ENCODE results near the gene CCL19.
A peak's percentile ranks its signal among the peaks of the same experiment; 100 is the strongest.
"Not testable (repeated sequence)": the region's sequence is repeated elsewhere in the genome, so short reads cannot be mapped to it uniquely, and the experiment has no call there.

CCL19 gene

DNA sequence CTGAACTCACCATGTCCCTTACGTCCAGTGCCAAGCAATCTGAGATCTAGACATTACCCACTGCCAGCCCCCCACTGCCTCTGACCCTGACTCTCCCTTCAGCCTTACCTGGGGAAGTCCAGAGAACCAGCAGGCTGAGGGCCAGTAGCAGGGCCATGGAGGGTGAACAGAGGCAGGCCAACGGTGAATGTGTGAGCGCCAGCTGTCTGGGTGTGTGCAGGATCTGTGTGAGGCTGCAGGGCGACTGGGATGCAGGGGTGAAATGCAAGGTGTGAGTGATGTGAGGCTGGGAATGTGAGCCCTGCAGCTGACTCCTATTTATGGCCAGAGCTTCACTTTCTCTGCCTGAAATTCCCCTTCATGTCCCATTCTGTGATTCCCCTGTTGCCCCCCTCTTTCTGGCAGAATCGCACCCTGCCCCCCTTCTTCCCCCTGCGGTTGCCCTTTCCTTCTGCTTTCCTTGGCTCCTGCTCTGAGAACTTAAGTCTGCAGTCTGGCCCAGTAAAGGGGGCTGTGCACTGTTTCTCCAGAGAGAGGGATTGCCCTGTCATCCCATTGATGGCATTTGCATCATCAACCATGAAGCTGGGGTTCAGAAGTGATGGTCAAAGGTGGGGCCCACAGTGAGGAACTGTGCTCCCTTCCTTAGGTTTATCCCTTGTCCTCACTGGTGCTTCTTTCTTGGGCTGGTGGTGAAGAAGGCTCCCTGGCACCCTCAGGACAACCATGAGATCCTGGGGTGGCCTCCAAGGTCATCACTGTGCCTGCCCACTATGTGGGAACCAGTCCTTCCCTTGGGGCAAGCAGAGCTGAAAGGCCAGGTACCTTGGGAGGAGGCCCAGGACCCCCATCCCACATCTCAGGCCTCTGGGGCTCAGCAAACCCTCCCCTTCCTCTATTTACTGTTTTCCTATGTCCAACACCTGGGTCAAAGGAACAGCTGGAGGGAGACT is at the start of gene CCL19:
TSS of gene CCL19 (minus strand) at position 294 of the 953 bp plus-strand sequence. CDS start at position 157, 137 bp downstream.
- DNase-seq: peak; percentile 20

DNA sequence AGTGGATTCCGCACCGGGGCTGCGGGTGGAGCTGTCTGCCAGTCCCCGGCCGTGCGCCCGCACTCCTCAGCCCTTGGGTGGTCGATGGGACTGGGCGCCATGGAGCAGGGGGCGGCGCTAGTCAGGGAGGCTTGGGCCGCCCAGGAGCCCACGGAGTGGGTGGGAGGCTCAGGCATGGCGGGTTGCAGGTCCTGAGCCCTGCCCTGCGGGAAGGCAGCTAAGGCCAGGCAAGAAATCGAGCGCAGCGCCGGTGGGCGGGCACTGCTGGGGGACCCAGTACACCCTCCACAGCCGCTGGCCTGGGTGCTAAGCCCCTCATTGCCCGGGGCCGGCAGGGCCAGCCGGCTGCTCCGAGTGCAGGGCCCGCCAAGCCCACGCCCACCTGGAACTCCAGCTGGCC is 49.1 kb upstream of the CCL19 start:
- not testable (repeated sequence) for DNase-seq

DNA sequence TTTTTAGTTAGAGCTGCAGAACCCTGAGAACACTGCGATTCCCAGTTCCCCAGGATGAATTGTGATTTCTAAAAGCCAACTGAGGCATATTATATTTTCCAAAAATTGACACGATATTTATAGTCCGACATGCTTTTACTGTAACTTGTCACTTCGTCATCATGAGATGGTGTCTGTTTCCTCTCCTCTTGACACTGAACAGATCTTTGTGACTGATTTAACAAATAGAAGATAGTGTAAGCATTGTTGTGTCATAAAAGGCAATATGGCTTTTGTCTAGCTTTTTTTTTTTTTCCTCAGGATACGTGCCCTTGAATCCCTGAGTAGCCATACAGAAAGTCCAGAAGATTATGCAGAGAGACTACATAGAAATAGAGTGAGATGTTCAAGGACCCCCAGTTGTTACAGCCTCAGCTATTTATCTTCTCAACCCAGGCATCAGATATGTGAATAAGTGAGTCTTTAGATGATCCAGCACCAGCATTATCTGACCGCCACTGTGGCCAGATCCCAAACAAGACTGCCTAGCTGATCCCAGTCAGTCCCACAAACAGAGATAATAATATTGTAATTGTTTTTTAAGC is 46.7 kb upstream of the CCL19 start:
- DNase-seq: no peak

DNA sequence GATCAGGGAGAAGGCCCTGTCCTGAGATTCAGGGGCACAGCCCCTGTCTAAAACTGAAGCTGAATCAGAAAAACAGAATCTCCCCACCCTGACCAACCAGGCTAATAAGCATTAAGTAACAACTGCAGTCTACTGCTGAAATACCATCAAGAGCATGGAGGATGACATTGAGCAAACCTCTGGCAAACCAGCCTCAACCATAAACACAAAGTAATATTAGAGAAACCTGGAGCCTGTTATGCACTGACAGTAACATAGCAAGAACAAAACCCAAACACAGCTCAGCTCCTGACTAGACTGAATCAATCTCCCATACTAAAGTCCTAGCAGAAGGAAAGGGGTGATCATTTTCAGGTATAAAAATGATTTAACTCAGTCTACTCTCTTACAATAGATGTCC is 43.6 kb upstream of the CCL19 start:
- DNase-seq: no peak

DNA sequence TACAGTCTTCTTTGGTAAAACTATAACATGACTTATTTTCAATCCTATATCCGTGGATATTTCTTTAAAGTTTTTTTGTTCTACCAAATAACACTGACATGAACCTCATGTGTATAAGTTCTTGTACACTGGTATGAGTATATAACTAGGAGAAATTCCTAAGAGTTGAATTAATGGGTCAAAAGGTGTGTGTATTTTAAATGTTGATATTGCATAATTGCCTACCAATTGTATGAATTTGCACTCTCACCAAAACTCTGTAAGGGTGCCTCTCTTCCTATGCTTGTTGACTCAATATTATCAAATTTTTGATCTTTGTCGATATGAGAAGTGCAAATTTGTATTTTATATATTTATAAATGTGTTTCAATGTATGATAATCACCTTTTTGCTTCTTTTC is 41.8 kb upstream of the CCL19 start:
- DNase-seq: no peak

DNA sequence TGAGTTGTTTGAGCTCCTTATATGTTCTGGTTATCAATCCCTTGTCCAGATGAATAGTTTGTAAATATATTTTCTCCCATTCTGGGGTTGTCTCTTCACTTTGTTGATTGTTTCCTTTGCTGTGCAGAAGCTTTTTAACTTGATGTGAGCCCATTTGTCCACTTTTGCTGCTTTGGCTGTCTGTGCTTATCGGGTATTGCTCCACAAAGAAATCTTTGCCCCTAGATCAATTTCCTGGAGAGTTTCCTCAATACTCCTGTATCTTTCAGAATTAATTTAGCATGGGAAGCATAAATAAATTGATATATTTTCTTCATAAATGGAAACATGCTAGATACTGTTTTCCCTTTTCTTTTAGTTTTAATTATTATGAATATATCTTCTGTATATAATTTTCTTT is 41.4 kb upstream of the CCL19 start:
- DNase-seq: no peak

DNA sequence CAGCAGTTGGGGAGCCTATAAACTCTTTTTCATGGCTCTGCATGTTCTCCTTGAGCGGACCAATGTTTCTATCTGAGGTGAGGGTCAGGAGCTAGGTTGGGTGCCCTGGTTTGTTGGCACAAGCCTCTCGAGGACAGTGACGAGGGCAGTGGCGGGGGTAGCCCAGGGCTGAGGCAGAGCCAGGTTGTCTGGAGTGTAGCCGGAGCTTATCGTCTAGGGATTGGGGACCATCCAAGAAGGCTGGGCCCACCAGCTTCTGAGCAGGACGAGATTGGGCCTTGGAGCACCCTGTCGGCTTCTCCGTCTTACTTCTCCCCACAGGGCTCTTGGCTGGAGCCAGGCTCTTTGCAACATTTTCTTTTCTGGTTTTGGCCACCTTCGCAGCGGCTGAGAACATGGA is 32.1 kb upstream of the CCL19 start:
- DNase-seq: no peak

DNA sequence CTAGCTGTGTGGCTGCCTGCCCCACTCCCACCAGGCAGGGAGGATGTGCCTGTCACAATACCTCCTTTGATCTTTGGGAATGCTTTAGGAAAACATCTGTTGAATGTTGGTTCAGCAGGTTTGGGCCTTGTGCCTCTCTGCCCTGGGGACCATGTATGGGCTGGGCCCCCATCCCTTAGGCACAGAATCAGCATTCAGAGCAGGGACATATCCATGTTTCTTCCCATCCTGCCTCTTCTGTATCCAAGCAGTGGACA is 28.6 kb upstream of the CCL19 start:
- not testable (repeated sequence) for DNase-seq

DNA sequence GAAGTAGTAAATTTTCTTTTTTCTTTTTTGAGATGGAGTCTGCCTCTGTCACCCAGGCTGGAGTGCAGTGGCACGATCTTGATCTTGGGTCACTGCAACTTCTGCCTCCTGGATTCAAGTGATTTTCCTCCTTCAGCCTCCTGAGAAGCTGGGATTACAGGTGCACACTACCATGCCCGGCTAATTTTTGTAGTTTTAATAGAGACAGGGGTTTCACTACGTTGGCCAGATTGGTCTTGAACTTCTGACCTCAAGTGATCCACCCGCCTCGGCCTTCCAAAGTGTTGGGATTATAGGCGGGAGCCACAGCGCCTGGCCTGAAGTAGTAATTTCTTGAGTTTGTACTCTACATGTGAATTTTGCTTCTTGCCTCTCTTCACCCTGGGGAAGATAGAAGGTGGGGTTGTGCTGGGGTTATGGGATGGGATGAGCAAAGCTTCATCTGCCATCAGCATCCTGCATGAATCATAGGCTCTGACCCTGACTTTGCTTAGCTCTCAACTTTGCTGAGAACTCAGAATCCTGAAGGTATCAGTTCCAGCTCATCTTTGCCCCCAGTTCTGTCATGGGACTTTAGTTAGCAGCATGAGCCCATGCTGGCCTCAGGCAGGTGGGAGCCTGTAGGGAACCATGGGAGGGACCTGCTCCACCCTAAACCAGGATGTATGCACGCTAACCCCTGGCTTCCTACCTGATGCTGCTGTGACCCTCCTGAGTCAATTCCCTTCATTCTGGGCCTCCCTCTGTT is 28.1 kb upstream of the CCL19 start:
- DNase-seq: no peak

DNA sequence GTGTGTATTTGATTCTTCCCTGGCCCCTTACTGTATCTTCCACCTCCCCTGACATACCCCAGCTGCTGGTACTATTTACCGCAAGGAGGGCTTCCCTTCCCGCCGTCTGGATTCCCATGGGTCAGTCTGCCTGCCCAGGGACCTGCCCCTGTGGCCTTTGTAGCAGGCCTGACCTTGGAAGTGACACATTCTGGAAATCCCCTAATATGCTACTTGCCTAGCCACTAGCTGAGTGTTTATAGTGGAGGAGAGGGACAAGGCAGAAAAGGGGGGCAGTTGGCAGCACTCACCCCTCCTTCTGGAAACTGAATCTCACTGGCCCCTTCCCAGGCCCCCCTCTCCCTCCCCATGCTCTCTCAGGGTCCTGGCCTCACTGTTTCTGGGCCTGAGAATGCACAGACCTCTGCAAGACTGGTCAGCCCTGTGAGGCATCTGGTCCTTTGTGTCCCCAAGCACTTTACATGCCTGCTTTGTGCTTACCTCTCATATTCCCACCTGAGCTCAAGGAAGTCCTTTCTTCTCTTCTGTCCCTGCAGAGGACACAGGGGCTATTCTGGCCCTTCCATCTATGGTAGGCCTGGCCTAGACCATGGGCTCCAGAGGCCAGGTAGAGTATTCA is 27.0 kb upstream of the CCL19 start:
- DNase-seq: no peak

DNA sequence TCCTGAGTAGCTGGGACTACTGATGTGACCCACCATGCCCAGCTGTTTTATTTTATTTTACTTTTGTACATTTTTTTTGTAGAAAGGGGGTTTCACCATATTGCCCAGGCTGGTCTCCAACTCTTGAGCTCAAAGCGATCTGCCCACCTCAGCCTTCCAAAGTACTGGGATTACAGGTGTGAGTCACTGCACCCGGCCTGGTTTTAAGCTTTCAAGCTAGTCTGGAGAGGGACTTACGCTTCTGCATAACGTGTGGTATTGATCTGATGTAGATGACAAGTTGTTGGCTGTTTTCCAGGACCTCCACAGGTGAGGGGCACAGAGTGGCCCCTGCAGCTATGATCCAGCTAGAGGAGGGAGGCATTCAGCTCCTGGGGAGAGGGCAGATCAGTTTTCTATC is 25.6 kb upstream of the CCL19 start:
- DNase-seq: no peak

DNA sequence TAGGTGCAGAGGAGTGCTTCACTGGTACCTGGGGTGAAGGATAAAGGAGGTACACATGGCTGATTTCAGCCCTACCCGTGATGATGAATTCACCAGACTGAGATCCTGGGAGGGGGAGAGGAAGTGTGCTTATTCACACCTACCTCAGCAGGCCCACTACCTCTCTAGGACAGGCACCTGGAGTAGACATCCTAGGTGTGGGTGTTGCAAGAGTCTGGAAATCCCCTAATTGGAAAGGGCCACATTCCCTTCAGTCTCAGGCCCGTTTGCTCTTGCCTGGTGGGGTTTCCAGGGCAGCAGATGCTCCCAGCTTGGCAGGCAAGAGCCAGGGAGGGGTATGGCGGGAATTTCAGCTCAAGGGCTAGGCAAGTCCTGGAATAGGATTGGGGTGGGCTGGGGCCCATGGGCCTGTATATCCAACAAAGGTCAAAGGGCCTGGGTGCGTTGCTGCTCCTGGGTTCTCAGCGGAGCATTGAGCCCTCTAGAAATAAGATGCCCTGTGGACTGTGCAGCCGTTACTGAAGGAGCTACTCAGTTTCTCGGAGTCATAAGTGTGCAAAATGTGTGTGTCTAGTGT is 24.7 kb upstream of the CCL19 start:
- no peak for DNase-seq

DNA sequence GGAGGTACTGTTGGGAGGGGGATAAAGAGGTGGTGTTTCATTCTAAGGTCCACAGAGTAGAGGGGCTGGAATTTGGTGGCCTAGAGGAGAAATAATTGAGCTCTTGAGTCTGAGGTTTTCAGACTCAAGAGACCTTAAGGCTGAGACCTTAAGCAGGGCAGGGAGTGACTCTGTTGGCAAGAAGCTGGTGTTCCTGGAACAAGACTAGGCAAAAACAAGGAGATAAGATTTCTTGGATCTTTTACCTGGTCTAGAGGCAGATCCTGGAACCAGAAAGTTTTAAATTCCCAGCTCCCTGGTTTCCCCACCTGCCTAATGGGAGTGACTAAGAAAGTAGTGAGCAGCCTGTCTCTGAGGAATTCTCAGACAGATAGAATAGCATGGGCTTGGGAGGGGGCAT is 22.9 kb upstream of the CCL19 start:
- no peak for DNase-seq

DNA sequence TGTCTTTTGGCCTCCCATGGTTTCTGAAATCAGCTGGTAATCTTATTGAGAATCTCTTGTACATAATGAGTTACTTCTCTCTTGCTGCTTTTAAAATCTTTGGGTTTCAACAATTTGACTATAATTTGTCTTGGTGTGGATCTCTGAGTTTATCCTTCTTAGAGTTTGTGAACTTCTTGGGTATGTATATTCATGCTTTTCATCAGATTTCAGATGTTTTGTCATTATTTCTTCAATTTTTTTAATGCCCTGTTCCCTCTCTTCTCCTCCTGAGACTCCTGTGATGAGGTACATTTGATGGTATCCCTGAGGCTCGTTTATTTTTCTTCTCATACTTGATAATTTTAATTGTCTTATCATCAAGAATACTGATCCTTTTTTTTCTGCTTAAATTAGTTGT is 21.1 kb upstream of the CCL19 start:
- no peak for DNase-seq

DNA sequence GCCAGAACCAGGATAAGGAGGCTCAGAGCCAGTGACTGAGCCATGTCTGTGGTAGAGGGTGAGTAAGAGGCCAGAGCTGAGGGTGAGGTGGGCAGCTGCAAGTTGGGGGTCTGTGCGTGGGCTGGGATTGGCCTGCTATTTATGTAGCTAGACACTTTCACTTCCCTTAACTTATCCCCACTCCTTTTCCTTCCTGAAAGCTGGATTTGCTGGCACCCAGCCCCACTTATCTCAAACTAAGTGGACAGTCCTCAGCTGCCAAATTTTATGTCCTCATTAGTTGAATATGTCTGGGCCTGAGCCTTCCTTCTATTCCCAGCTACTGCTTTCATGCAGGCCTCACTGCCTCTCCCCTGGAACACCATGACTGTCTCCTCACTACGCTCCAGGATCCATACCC is 18.9 kb upstream of the CCL19 start, which contains the start of gene CCL21:
TSS of gene CCL21 (minus strand) at position 114 of the 400 bp plus-strand sequence. CDS start at position 44, 70 bp downstream.
- DNase-seq: no peak

DNA sequence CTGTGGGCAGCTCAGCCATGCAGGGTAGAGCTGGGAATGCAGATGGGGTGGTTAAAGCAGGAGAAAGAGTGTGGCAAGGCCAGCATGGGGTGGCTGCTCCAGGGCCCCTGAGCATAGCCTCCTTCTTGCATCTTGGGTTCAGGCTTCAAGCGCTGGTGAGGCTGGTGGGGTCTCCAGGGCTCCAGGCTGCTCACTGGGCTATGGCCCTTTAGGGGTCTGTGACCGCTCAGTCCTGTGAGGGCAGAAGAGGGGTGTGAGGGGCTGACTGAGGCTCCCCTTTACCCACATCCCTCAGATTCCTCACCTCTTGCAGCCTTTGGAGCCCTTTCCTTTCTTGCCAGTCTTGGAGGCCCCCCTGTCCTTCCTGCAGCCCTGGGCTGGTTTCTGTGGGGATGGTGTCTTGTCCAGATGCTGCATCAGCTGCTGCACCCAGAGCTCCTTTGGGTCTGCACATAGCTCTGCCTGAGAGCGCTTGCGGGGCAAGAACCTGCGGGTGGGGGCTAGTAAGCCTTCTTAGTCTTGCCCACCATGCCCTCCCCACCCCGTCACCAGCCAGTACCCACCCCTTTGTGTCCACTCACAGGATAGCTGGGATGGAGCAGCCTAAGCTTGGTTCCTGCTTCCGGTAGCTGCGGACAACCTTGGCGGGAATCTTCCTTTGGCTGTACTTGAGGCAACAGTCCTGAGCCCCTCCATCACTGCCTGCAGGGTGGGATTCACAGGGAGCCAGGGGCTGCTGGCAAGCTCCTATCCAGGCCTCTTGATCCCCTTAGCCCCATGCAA is 18.3 kb upstream of the CCL19 start:
- no peak for DNase-seq

DNA sequence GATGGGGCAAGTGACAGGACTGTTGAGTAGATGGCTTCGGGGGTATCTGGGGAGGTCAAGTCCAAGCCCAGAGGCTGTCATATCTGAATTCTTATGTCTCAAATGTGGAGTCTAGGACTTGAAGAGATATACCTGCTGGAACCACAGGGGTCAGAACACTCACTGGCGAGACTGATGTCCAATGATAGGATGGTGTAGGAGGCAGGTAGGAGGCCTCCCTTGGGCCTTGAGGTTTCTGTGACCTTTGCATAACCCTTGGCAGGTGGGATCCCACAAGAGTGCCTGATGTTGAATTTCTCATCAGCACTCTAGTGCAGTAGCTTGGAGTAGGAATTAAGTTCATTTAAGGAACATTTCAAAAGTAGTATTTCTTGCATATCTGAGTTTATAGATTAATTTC is 16.1 kb upstream of the CCL19 start:
- DNase-seq: no peak

DNA sequence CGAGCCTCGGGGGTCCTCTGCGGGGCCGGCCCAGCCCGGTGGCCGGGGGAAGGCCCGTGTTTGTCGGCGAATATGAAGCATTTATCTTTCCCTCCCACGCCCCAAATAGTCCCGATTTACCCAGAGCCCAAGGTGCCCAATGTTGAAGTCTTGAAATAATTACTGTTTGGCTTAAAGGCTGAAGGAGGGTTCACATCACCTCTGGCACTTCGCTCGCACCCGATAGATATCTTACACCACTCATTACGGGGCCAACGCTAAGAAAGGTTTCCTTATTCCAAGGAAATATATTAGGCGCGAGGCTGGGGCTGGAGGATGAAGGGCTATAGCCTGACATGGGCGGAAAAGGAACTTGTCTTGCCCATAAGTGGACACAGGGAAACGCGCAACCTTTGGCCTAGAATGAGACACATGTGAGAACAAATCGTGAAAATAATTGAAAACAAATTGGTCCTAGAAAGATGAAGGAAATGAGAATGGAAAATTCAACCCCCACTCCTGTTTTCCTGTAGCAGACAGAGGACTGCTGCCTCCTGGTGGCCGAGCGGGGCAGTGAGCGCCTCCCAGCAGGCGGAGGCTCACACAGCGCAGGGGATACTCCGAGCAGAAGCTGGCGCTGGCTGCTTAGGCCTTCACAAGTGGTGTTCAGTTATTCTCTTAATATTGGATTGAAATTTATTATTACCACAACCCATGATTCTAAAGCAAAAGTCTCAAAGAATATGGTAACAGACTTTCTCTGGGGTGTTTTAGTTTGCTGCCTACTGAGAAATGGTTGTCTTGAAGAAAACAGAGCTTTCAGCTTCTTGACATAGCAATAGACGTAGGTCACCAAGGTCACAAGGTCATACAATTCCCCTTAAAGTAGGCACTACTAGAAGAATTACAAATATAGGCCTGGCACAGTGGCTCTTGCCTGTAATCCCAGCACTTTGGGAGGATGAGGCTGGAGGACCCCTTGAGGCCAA is 11.0 kb upstream of the CCL19 start:
- DNase-seq: peak; percentile 87

DNA sequence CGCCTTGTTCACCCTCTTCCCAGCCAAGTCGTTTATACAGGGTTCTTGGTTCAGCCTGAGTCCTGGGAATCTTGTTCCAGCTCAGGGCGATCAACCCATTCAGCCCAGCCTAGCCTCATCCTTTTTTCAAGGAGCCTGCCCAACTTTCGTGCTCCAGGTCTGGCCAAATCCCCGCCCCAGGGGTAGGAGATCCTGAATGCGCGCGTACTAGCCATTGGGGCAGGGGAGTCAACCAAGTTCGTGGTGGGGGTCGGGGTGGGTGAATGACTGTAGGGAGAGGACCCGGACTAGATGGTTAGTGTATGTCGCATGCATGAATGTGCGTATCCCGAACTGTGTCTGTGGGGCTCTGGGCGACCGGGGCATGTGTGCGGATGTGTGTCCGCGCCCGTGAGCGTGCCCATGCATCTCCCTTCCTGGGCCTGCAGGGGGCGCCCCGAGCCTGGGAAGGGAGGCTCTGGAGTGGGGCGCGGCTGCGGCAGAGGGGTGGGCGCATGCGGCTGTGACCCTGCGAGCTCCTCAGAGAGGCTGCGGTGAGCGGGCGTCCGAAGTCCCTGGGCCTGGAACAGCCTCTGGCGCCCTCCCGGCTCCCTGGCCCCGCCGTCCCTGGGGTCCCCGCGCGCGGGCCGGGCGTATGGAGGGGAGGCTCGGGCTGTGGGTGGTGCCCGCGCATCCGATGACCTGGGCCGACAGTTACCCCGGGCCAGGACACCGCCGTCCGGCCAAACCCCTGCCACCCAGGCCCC is 10.1 kb upstream of the CCL19 start:
- DNase-seq: peak; percentile 76

DNA sequence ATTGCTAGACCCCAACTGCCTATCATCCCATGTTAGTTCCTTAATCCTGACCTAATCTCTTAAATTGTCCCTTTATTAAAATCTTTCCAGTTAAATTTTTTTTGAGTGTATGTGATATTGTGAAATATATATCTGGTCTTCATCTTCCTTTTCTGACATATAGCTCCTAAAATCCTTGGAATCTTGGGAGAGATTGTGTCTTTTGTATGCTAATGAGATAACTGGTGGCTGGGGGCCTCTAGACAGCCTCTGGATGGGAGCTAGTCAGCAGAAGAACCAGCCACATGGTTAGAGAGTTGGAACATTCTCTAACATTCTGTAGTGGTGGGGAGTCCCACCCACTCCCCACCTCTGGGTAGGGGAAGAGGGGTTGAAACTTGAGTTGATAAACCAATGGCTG is 3.7 kb upstream of the CCL19 start:
- DNase-seq: no peak

Data from hematopoietic multipotent progenitor cell treated with erythropoietin and hydrocortisone succinate and interleukin-3 and kit ligand, for 6 days (in vitro differentiated cells).